B cell (primary cell): ENCODE measurements around the gene PMM1. TPM values are rescaled to one million over a fixed set of nuclear protein-coding genes. Genes with fewer than 3 reads are reported as not detected.

ENCODE experiments used
- ATAC-seq: fragments of 200-7000 bp; cut with Tn5 transposase; one replicate; pipeline ENCODE4 v1.10.0; 2021; ENCODE audit warnings: low read depth, mild to moderate bottlenecking, moderate number of reproducible peaks, moderate library complexity
- CTCF ChIA-PET: fragments of 350-600 bp; sonication (Branson Sonifier 250); formaldehyde crosslinking; loops from one replicate; lab custom pipeline; 2021; ENCODE audit warnings: antibody characterized with exemption, inconsistent platforms; lab: Charles Lee
- POLR2A ChIA-PET: fragments of 350-600 bp; sonication (Branson Sonifier 250); formaldehyde crosslinking; loops from one replicate; lab custom pipeline; 2021; ENCODE audit warnings: antibody characterized with exemption; lab: Charles Lee
- DNase-seq: peaks from one replicate; pipeline ENCODE4 v3.0.0; 2013
- H2AFZ ChIP-seq: 2 replicates; pipeline ENCODE4 v1.6.1; 2012; ENCODE audit warnings: mild to moderate bottlenecking, low read depth, low read length; ENCODE audit not compliant: insufficient read depth, poor library complexity, severe bottlenecking
- H3K27ac ChIP-seq, 2 donors: 1 replicate in 1 of 2; 2 replicates in 1 of 2; pipeline ENCODE4 v1.5.1; 2012 to 2013; ENCODE audit warnings: low read length in 2 of 2, mild to moderate bottlenecking in 2 of 2, moderate library complexity in 1 of 2
- H3K27me3 ChIP-seq, 4 experiments: fragments of 200-600 bp in 1 of 4; sonication (generic) in 1 of 4; replicated peaks in 1 of 4; 1 replicate in 2 of 4; 2 replicates in 2 of 4; pipeline versions ENCODE4 v1.6.1 to v1.7.0; 2013 to 2016; ENCODE audit warnings: low read length in 3 of 4, mild to moderate bottlenecking in 2 of 4, mixed read lengths in 1 of 4, moderate library complexity in 1 of 4; ENCODE audit not compliant: insufficient read depth in 4 of 4, control insufficient read depth in 3 of 4; ENCODE audit errors: control extremely low read depth in 1 of 4
- H3K36me3 ChIP-seq, 2 experiments: replicated peaks in 1 of 2; 1 replicate in 1 of 2; 2 replicates in 1 of 2; pipeline versions ENCODE4 v1.6.1 to v1.7.1; 2013; ENCODE audit warnings: low read length in 1 of 2; ENCODE audit not compliant: insufficient read depth in 2 of 2, control insufficient read depth in 1 of 2; ENCODE audit errors: control extremely low read depth in 1 of 2, extremely low read depth in 1 of 2
- H3K4me1 ChIP-seq, 2 donors: fragments of 200-600 bp in 1 of 2; sonication (generic) in 1 of 2; 1 replicate in 1 of 2; 2 replicates in 1 of 2; pipeline versions ENCODE4 v1.5.1 to v1.6.1; 2013 to 2017; ENCODE audit warnings: low read length in 2 of 2; ENCODE audit not compliant: control insufficient read depth in 2 of 2, insufficient read depth in 2 of 2
- H3K4me2 ChIP-seq: replicated peaks from 2 replicates; pipeline ENCODE3; 2012; ENCODE audit warnings: mild to moderate bottlenecking, low read depth, low read length; ENCODE audit not compliant: poor library complexity, severe bottlenecking
- H3K4me3 ChIP-seq, 5 experiments: fragments of 200-600 bp in 1 of 5; sonication (generic) in 1 of 5; 1 replicate in 3 of 5; 2 replicates in 2 of 5; pipeline versions ENCODE4 v1.5.1 to v1.7.0; 2011 to 2016; ENCODE audit warnings: low read length in 4 of 5, mild to moderate bottlenecking in 4 of 5, low read depth in 2 of 5, control low read depth in 1 of 5, moderate library complexity in 1 of 5; ENCODE audit not compliant: insufficient read depth in 1 of 5; ENCODE audit errors: control extremely low read depth in 1 of 5, extremely low read depth in 1 of 5
- H3K79me2 ChIP-seq: fragments of 200-600 bp; sonication (generic); one replicate; pipeline ENCODE4 v1.6.0; 2016; ENCODE audit warnings: low read length; ENCODE audit not compliant: control insufficient read depth, insufficient read depth
- H3K9ac ChIP-seq: fragments of 200-600 bp; sonication (generic); 2 replicates; pipeline ENCODE4 v1.6.1; 2017; ENCODE audit warnings: mild to moderate bottlenecking, low read length, moderate library complexity
- H3K9me3 ChIP-seq, 3 donors: one replicate each; pipeline versions ENCODE4 v1.6.1 to v1.7.1; 2013; ENCODE audit warnings: low read length in 2 of 3; ENCODE audit not compliant: control insufficient read depth in 2 of 3, insufficient read depth in 1 of 3; ENCODE audit errors: control extremely low read depth in 1 of 3
- H4K20me1 ChIP-seq: 2 replicates; pipeline ENCODE4 v1.6.0; 2012; ENCODE audit warnings: mild to moderate bottlenecking, low read length; ENCODE audit not compliant: insufficient read depth, control insufficient read depth, poor library complexity, severe bottlenecking
- H3K27ac Mint-ChIP-seq: one replicate; pipeline ENCODE4 v1.8.0; 2021; ENCODE audit warnings: mixed read lengths
- H3K27me3 Mint-ChIP-seq: one replicate; pipeline ENCODE4 v1.8.0; 2021; ENCODE audit warnings: mixed read lengths
- H3K4me1 Mint-ChIP-seq: one replicate; pipeline ENCODE4 v1.8.0; 2021; ENCODE audit warnings: mixed read lengths
- H3K4me3 Mint-ChIP-seq: one replicate; pipeline ENCODE4 v1.8.0; 2021; ENCODE audit warnings: mixed read lengths
- H3K9me3 Mint-ChIP-seq: one replicate; pipeline ENCODE4 v1.8.0; 2022; ENCODE audit warnings: mixed read lengths; ENCODE audit not compliant: insufficient read depth
- EZH2 ChIP-seq: IDR thresholded peaks from 2 replicates; pipeline ENCODE4 v1.6.1; 2012; ENCODE audit warnings: borderline replicate concordance, low read depth, mild to moderate bottlenecking, moderate library complexity, low read length; ENCODE audit not compliant: insufficient read depth, poor library complexity, severe bottlenecking
- WGBS: methylation state at CpG from one replicate; pipeline ENCODE4 v1.1.5; 2013; ENCODE audit warnings: missing lambda C conversion rate; ENCODE audit not compliant: insufficient coverage; 5-methylcytosine and 5-hydroxymethylcytosine counted together
- intact Hi-C: fragments of 100-400 bp; cut with micrococcal nuclease; formaldehyde crosslinking; loops from one replicate; pipeline ENCODE4 v1.10.0; 2022
- polyA plus RNA-seq: library from polyadenylated mRNA; depleted of rRNA; stranded (reverse); fragments of >200 nt; gene quantifications from 2 replicates; pipeline ENCODE4 v1.2.3, GENCODE V29; 2012
- total RNA-seq, 2 donors: library from RNA; stranded (reverse); fragments of 120-200 nt in 1 of 2; gene quantifications; 1 replicate in 1 of 2; 2 replicates in 1 of 2; pipeline versions ENCODE4 v1.2.3 to v1.2.4, GENCODE V29; 2013 to 2022
- TF ChIP-seq, protein P1 (sequence below): fragments of 200-600 bp; IDR thresholded peaks from one replicate; pipeline ENCODE4 v1.8.0; 2022; ENCODE audit warnings: antibody characterized with exemption, mild to moderate bottlenecking

The PMM1 gene
- total and polyA plus RNA-seq, 2 donors (not counting 1 experiment from before 2014, with no cell fraction given), result 23.3 to 24.8 TPM

DNA sequence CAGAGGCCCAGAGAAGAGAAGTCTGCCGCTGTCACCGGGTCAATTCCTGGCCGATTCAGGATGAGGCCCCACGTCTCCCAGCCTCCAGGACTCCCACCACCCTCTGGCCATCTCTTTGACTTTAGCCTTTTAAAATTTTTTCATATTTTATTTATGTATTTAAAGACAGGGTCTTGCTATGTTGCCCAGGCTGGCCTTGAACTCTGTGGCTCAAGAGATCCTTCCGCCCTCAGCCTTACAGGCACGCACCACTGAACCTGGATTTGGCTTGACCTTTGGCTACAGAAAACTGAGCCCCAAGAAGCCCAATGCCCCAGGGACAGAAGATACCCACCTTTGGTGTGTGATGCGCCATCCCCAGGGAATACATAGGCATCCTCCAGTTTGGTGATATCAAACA is 49.3 kb downstream of the PMM1 start:
- ChIA-PET POLR2A (no interaction called here), CTCF (interaction anchor here (1.2 kb wide), 1 partner anchor 136 kb away, joined by 3 read pairs; no protein-coding TSS in a partner anchor)
- peaks cover 38% of the 10 kb centered on the region for H3K4me1 Mint-ChIP-seq
- intact Hi-C loops, result no loop called here
- H3K9me3 Mint-ChIP-seq, result no peaks in the 10 kb centered on the region
- Histone ChIP-seq H3K4me3 (no peak overlapping the region), H3K79me2 (peaks cover 37% of the 10 kb centered on the region), H3K27ac (no peak overlapping the region), H2AFZ (no peak overlapping the region), H3K4me2 (no peak overlapping the region), H3K36me3 (peaks cover 0 to 15% of the 10 kb centered on the region in 2 experiments), H3K9me3 (no peaks in the 10 kb centered on the region), H4K20me1 (peaks cover 7% of the 10 kb centered on the region), H3K27me3 (no peaks in the 10 kb centered on the region), H3K4me1 (peaks cover 17 to 21% of the 10 kb centered on the region in 2 donors), H3K9ac (no peak overlapping the region)
- WGBS, result 94% methylated on average over 3 of the region's 7 CpGs
- H3K27ac Mint-ChIP-seq, result peak overlapping the region; percentile 70
- H3K27me3 Mint-ChIP-seq, result no peaks in the 10 kb centered on the region
- ATAC-seq (no peak), DNase-seq (no peak)
- no peak for TF ChIP-seq EZH2
- TF ChIP-seq, protein P1, sequence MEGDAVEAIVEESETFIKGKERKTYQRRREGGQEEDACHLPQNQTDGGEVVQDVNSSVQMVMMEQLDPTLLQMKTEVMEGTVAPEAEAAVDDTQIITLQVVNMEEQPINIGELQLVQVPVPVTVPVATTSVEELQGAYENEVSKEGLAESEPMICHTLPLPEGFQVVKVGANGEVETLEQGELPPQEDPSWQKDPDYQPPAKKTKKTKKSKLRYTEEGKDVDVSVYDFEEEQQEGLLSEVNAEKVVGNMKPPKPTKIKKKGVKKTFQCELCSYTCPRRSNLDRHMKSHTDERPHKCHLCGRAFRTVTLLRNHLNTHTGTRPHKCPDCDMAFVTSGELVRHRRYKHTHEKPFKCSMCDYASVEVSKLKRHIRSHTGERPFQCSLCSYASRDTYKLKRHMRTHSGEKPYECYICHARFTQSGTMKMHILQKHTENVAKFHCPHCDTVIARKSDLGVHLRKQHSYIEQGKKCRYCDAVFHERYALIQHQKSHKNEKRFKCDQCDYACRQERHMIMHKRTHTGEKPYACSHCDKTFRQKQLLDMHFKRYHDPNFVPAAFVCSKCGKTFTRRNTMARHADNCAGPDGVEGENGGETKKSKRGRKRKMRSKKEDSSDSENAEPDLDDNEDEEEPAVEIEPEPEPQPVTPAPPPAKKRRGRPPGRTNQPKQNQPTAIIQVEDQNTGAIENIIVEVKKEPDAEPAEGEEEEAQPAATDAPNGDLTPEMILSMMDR, result no peak
- no peak overlapping the region for H3K4me3 Mint-ChIP-seq

DNA sequence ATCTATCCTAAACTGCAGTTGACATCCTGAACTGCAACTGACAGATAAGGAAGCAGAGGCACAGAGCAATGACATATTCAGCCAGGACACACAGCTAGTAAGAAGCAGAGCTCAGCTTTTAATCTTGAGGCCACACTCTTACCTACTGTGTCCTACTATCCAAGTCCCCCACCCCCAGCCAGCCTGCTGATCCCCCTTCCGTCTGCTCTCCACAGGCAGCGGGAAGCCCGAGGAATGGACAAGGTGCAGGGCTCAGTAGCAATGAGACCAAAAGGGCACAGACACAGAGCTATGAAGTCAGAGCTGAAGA is 49.7 kb downstream of the PMM1 start:
- Histone ChIP-seq H3K4me1 (peaks cover 13 to 17% of the 10 kb centered on the region in 2 donors), H3K9ac (no peak overlapping the region), H3K36me3 (peaks cover 0 to 16% of the 10 kb centered on the region in 2 experiments), H3K27ac (no peak overlapping the region), H3K4me2 (no peak overlapping the region), H4K20me1 (peaks cover 7% of the 10 kb centered on the region), H3K27me3 (no peaks in the 10 kb centered on the region), H2AFZ (no peak overlapping the region), H3K9me3 (no peaks in the 10 kb centered on the region), H3K4me3 (no peak overlapping the region), H3K79me2 (peaks cover 33% of the 10 kb centered on the region)
- Mint-ChIP-seq H3K27ac (no peak overlapping the region), H3K9me3 (no peaks in the 10 kb centered on the region), H3K4me3 (no peak overlapping the region), H3K27me3 (no peaks in the 10 kb centered on the region), H3K4me1 (peaks cover 34% of the 10 kb centered on the region)
- TF ChIP-seq EZH2, result no peak
- TF ChIP-seq, protein P1, result no peak
- intact Hi-C loops, result no loop called here
- WGBS, result 100% methylated on average over 3 of the region's 3 CpGs
- POLR2A ChIA-PET, result no interaction called here
- CTCF ChIA-PET, result interaction anchor here (1.2 kb wide), 1 partner anchor 136 kb away, joined by 3 read pairs; no protein-coding TSS in a partner anchor
- DNase-seq (no peak), ATAC-seq (no peak)
